Neural progenitor cell (in vitro differentiated cells): Measurements from ENCODE around the gene NINJ2. TPM values are rescaled to one million over a fixed set of nuclear protein-coding genes. Genes with fewer than 3 reads are reported as not detected.
"Not testable (repeated sequence)": the region's sequence is repeated elsewhere in the genome, so short reads cannot be mapped to it uniquely, and the experiment has no call there.

Experiments used
- DNase-seq: peaks from one replicate; pipeline ENCODE4 v3.0.0-alpha.2; 2016; ENCODE audit warnings: low spot score
- H2AFZ ChIP-seq: fragments of 200-600 bp; sonication (generic); replicated peaks from 2 replicates; pipeline ENCODE4 v1.6.1; 2016; ENCODE audit warnings: antibody characterized with exemption
- H3F3A ChIP-seq: fragments of 200-600 bp; sonication (generic); 2 replicates; pipeline ENCODE4 v1.6.1; 2016; ENCODE audit warnings: antibody characterized with exemption, low read depth
- H3K27ac ChIP-seq: fragments of 200-600 bp; sonication (generic); 2 replicates; pipeline ENCODE4 v1.5.1; 2016; ENCODE audit warnings: mild to moderate bottlenecking
- H3K27me3 ChIP-seq: fragments of 200-600 bp; sonication (generic); 2 replicates; pipeline ENCODE4 v1.6.1; 2016; ENCODE audit warnings: mild to moderate bottlenecking, moderate library complexity
- H3K36me3 ChIP-seq: fragments of 200-600 bp; sonication (generic); 2 replicates; pipeline ENCODE4 v1.5.1; 2016
- H3K4me1 ChIP-seq: fragments of 200-600 bp; sonication (generic); 2 replicates; pipeline ENCODE4 v1.6.1; 2016; ENCODE audit warnings: mixed run types
- H3K4me2 ChIP-seq: fragments of 200-600 bp; sonication (generic); 2 replicates; pipeline ENCODE4 v1.6.1; 2016
- H3K4me3 ChIP-seq: fragments of 200-600 bp; sonication (generic); 2 replicates; pipeline ENCODE4 v1.5.1; 2016
- H3K79me2 ChIP-seq: fragments of 200-600 bp; sonication (generic); 2 replicates; pipeline ENCODE4 v1.6.1; 2016; ENCODE audit warnings: low read depth
- H3K9ac ChIP-seq: fragments of 200-600 bp; sonication (generic); 2 replicates; pipeline ENCODE4 v1.6.1; 2016
- H3K9me3 ChIP-seq: fragments of 200-600 bp; sonication (generic); 2 replicates; pipeline ENCODE4 v1.5.1; 2016; ENCODE audit warnings: low read depth
- H4K20me1 ChIP-seq: fragments of 200-600 bp; sonication (generic); 2 replicates; pipeline ENCODE4 v1.6.1; 2016; ENCODE audit warnings: low read depth
- H3K27ac Mint-ChIP-seq: 3 replicates; pipeline ENCODE4 v1.8.0; 2021; ENCODE audit warnings: mixed read lengths
- H3K27me3 Mint-ChIP-seq: 2 replicates; pipeline ENCODE4 v1.8.0; 2022; ENCODE audit warnings: low read depth, mild to moderate bottlenecking, inconsistent platforms, moderate library complexity, mixed read lengths; ENCODE audit not compliant: insufficient read depth
- H3K36me3 Mint-ChIP-seq: 3 replicates; pipeline ENCODE4 v1.8.0; 2021; ENCODE audit warnings: mixed read lengths
- H3K4me1 Mint-ChIP-seq: 3 replicates; pipeline ENCODE4 v1.8.0; 2021; ENCODE audit warnings: mixed read lengths
- H3K4me3 Mint-ChIP-seq: 3 replicates; pipeline ENCODE4 v1.8.0; 2021; ENCODE audit warnings: mild to moderate bottlenecking, moderate library complexity, mixed read lengths
- H3K9me3 Mint-ChIP-seq: 3 replicates; pipeline ENCODE4 v1.8.0; 2020; ENCODE audit warnings: mixed read lengths
- EZH2 ChIP-seq: fragments of 200-600 bp; sonication (generic); IDR thresholded peaks from 2 replicates; pipeline ENCODE4 v1.6.1; 2017; ENCODE audit warnings: antibody characterized with exemption, mild to moderate bottlenecking, moderate library complexity
- EZH2phosphoT487 ChIP-seq: fragments of 200-600 bp; sonication (generic); IDR thresholded peaks from 2 replicates; pipeline ENCODE4 v1.6.1; 2017; ENCODE audit warnings: antibody characterized with exemption
- total RNA-seq: library from RNA; depleted of rRNA; stranded (reverse); fragments of >200 nt; gene quantifications from 2 replicates; pipeline ENCODE4 v1.2.3, GENCODE V29; 2015; ENCODE audit warnings: low replicate concordance
- TF ChIP-seq, protein P1 (sequence below): fragments of 200-600 bp; sonication (generic); IDR thresholded peaks from 2 replicates; pipeline ENCODE4 v1.5.1; 2017; ENCODE audit warnings: antibody characterized with exemption, mild to moderate bottlenecking

The NINJ2 gene
- total RNA-seq, 1 donor from 2014 or later, result not detected

DNA sequence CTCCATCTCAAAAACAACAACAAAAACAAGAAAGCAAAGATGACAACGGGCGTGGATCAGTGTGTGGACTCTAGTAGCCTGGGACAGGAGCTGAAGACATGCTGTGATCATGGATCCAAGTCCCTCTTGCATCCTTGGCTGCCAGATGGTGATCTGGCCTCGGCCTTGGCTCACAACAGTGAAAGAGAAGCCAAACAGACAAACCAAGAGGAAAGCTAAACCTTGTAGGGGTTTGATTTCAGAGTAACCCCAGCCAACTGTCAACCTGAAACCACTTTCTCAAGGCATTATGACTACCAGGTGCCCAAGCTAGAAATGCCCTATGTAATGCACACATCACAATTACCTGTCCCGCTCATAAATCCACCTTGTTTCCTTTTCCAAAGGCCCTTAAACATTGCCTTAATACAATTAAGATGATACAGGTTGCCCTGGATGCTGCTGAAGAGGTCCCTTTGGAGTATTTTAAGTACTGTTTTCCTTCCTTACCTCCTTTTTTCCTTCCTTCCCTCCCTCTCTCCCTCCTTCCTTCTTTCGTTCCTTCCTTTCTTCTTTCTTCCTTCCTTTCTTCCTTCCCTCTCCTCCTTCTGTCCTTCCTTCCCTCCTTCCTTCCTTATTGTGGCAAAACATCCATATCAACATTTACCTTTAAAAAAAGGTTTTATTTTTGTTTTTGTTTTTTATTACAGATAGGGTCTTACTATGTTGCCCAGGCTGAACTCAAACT, 41.4 kb upstream of the NINJ2 start:
- H2AFZ ChIP-seq, result no peak overlapping the region
- H3F3A ChIP-seq, result peaks cover 3% of the 10 kb centered on the region
- H3K4me3 ChIP-seq, result no peak overlapping the region
- H3K27ac Mint-ChIP-seq, result no peak overlapping the region
- H3K27ac ChIP-seq, result no peak overlapping the region
- no peak overlapping the region for H3K4me3 Mint-ChIP-seq
- no peaks in the 10 kb centered on the region for H3K36me3 ChIP-seq
- no peak overlapping the region for H3K4me2 ChIP-seq
- H3K9me3 ChIP-seq, result no peaks in the 10 kb centered on the region
- no peak for DNase-seq
- peaks cover under 1% of the 10 kb centered on the region for H3K4me1 Mint-ChIP-seq
- H3K9ac ChIP-seq, result no peak overlapping the region
- peaks cover 2% of the 10 kb centered on the region for H3K9me3 Mint-ChIP-seq
- no peak for TF ChIP-seq EZH2
- TF ChIP-seq, protein P1, sequence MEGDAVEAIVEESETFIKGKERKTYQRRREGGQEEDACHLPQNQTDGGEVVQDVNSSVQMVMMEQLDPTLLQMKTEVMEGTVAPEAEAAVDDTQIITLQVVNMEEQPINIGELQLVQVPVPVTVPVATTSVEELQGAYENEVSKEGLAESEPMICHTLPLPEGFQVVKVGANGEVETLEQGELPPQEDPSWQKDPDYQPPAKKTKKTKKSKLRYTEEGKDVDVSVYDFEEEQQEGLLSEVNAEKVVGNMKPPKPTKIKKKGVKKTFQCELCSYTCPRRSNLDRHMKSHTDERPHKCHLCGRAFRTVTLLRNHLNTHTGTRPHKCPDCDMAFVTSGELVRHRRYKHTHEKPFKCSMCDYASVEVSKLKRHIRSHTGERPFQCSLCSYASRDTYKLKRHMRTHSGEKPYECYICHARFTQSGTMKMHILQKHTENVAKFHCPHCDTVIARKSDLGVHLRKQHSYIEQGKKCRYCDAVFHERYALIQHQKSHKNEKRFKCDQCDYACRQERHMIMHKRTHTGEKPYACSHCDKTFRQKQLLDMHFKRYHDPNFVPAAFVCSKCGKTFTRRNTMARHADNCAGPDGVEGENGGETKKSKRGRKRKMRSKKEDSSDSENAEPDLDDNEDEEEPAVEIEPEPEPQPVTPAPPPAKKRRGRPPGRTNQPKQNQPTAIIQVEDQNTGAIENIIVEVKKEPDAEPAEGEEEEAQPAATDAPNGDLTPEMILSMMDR, result no peak
- TF ChIP-seq EZH2phosphoT487, result no peak
- no peaks in the 10 kb centered on the region for H3K79me2 ChIP-seq
- H3K4me1 ChIP-seq, result peaks cover 3% of the 10 kb centered on the region
- H3K27me3 ChIP-seq, result no peaks in the 10 kb centered on the region
- H3K36me3 Mint-ChIP-seq, result no peaks in the 10 kb centered on the region
- H4K20me1 ChIP-seq, result no peaks in the 10 kb centered on the region
- peaks cover 12% of the 10 kb centered on the region for H3K27me3 Mint-ChIP-seq

DNA sequence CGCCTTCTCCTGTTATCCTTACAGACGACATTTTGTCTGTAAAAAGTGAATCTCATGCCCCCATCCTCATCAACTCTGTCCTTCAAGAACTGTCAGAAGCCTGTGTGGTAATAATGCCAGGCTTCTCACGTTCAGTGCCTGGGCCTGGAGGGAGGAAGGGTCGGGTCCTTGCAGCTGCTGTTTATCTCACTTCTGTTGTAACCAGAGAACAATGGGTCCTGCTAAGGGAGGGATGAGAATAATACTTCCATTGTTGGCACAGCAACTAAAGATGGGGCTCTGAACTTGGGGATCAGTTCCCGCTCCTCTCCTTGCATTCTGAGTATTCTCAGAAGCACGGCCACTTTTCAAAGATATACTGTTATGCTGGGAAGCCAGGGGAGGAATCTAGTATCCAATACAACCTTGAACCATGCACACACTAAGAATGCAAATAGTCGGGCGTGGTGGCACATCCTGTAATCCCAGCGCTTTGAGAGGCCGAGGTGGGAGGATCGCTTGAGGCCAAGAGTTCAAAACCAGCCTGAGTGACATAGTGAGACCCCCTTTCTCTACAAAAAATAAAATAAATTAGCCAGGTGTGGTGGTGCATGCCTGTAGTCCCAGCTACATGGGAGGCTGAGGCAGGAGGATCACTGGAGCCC, 38.8 kb upstream of the NINJ2 start:
- Histone ChIP-seq H3K4me2 (no peak overlapping the region), H4K20me1 (no peaks in the 10 kb centered on the region), H3K27me3 (no peaks in the 10 kb centered on the region), H3F3A (peaks cover 4% of the 10 kb centered on the region), H3K9me3 (no peaks in the 10 kb centered on the region), H2AFZ (no peak overlapping the region), H3K79me2 (no peaks in the 10 kb centered on the region), H3K27ac (no peak overlapping the region), H3K36me3 (no peaks in the 10 kb centered on the region), H3K9ac (no peak overlapping the region), H3K4me1 (no peaks in the 10 kb centered on the region), H3K4me3 (no peak overlapping the region)
- Mint-ChIP-seq H3K4me3 (no peak overlapping the region), H3K27me3 (peaks cover 8% of the 10 kb centered on the region), H3K4me1 (peaks cover 2% of the 10 kb centered on the region), H3K27ac (no peak overlapping the region), H3K9me3 (peaks cover 17% of the 10 kb centered on the region), H3K36me3 (no peaks in the 10 kb centered on the region)
- DNase-seq, result no peak
- TF ChIP-seq, protein P1, result no peak
- TF ChIP-seq EZH2 (no peak), EZH2phosphoT487 (no peak)

DNA sequence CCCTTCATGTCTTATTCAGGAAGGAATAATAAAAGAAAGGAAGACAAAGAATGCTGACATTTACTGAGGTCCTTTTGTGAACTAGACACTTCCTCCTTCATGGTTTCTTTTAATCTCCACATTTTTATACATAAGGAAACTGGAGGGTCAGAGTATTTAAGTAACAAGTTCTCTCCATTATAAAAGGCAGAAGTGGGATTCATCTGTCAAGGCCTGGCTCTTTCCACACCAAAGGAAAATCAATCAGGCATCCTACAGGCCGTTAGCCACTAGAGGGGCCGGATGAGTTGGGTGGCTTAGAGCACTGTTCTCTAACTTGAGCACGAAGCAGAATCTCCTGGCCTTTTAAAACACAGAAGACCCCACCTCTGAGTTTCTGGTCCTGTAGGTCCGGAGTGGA, 36.8 kb upstream of the NINJ2 start:
- peaks cover 28% of the 10 kb centered on the region for H3K9me3 Mint-ChIP-seq
- H2AFZ ChIP-seq, result peak overlapping the region; percentile 79
- H3K27ac Mint-ChIP-seq, result no peak overlapping the region
- H3K9me3 ChIP-seq, result no peaks in the 10 kb centered on the region
- H3K4me2 ChIP-seq, result no peak overlapping the region
- H3K4me3 Mint-ChIP-seq, result no peak overlapping the region
- no peak overlapping the region for H3K4me3 ChIP-seq
- H3K36me3 Mint-ChIP-seq, result no peaks in the 10 kb centered on the region
- H3K79me2 ChIP-seq, result no peaks in the 10 kb centered on the region
- no peak for TF ChIP-seq EZH2
- TF ChIP-seq, protein P1, result peak; percentile 20
- TF ChIP-seq EZH2phosphoT487, result no peak
- peaks cover 4% of the 10 kb centered on the region for H3F3A ChIP-seq
- H3K36me3 ChIP-seq, result no peaks in the 10 kb centered on the region
- H3K4me1 ChIP-seq, result no peaks in the 10 kb centered on the region
- H3K4me1 Mint-ChIP-seq, result peaks cover 4% of the 10 kb centered on the region
- H3K9ac ChIP-seq, result no peak overlapping the region
- H3K27me3 Mint-ChIP-seq, result peaks cover 4% of the 10 kb centered on the region
- H3K27me3 ChIP-seq, result no peaks in the 10 kb centered on the region
- DNase-seq, result peak; percentile 28
- H4K20me1 ChIP-seq, result no peaks in the 10 kb centered on the region
- H3K27ac ChIP-seq, result no peak overlapping the region

DNA sequence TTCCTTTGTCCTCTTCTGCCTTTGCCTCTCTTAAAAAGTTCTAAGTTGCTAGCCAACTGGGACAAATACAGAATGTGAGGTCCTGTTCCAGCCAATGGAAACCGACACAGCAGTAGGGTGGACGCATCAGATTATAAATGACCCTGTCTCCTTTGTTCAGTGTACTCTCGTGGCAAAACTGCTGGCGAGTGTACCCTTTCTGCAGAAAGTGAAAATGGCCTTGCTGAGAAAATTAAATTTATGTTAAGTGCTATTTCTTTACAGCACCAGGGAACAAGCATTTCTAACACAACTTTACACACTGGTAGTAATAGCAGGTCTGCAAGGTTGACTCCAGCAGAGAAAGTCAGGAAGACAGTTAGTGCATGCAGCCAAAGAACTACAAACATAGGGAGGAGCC, 35.0 kb upstream of the NINJ2 start:
- not testable (repeated sequence) for H3K4me2 ChIP-seq, H3K36me3 Mint-ChIP-seq, H3K27me3 Mint-ChIP-seq, H3K9me3 ChIP-seq, H3K27ac Mint-ChIP-seq, H3K27me3 ChIP-seq, H3K4me1 Mint-ChIP-seq, H2AFZ ChIP-seq, H3K79me2 ChIP-seq, DNase-seq, H3F3A ChIP-seq, H3K9ac ChIP-seq, H4K20me1 ChIP-seq, H3K27ac ChIP-seq, H3K4me1 ChIP-seq, H3K4me3 Mint-ChIP-seq, H3K36me3 ChIP-seq, H3K4me3 ChIP-seq
- peaks cover 39% of the 10 kb centered on the region for H3K9me3 Mint-ChIP-seq
